Esophagus muscularis mucosa (tissue), 3 donors: Measurements from ENCODE around the gene CCSAP.

Source experiments
- POLR2AphosphoS5 ChIP-seq, 2 donors: sonication (generic); formaldehyde crosslinking; IDR thresholded peaks; one replicate each; pipeline ENCODE4 v1.6.1; 2017; ENCODE audit warnings: antibody characterized with exemption in 2 of 2
- TF ChIP-seq, protein P1 (sequence below), 3 experiments: fragments of 200-600 bp in 2 of 3; fragments of 450-650 bp in 1 of 3; sonication (generic) in 2 of 3; IDR thresholded peaks; one replicate each; pipeline ENCODE4 v1.5.1; 2017 to 2019; ENCODE audit warnings: antibody characterized with exemption in 3 of 3, mild to moderate bottlenecking in 2 of 3, moderate library complexity in 1 of 3

GRCh38 chr1:229365569-229365968 lies 22.7 kb upstream of the CCSAP start:
- TF ChIP-seq, protein P1, sequence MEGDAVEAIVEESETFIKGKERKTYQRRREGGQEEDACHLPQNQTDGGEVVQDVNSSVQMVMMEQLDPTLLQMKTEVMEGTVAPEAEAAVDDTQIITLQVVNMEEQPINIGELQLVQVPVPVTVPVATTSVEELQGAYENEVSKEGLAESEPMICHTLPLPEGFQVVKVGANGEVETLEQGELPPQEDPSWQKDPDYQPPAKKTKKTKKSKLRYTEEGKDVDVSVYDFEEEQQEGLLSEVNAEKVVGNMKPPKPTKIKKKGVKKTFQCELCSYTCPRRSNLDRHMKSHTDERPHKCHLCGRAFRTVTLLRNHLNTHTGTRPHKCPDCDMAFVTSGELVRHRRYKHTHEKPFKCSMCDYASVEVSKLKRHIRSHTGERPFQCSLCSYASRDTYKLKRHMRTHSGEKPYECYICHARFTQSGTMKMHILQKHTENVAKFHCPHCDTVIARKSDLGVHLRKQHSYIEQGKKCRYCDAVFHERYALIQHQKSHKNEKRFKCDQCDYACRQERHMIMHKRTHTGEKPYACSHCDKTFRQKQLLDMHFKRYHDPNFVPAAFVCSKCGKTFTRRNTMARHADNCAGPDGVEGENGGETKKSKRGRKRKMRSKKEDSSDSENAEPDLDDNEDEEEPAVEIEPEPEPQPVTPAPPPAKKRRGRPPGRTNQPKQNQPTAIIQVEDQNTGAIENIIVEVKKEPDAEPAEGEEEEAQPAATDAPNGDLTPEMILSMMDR (IDR thresholded peaks at IDR 0.05), result no peak
- no peak for TF ChIP-seq POLR2AphosphoS5 (IDR thresholded peaks at IDR 0.05)
